ENCODE measurements around the gene TTC39A. TPM values are rescaled to one million over a fixed set of nuclear protein-coding genes. Genes with fewer than 3 reads are reported as not detected.

Gene TTC39A
- total RNA-seq, 2 donors from 2014 or later, result 12.8 to 20.7 TPM

GRCh38 chr1:51302270-51302669, 28.1 kb downstream of the TTC39A start:
- Histone ChIP-seq H3K9me3 (ENCODE audit: control insufficient read depth, low read length) (peaks cover 25% of the 10 kb centered on the region), H3K27ac (ENCODE audit: low read depth, low read length) (no peak overlapping the region), H3K4me3 (ENCODE audit: low read length) (no peak overlapping the region), H3K27me3 (ENCODE audit: control insufficient read depth, insufficient read depth, low read length, poor library complexity, severe bottlenecking) (no peaks in the 10 kb centered on the region), H3K4me1 (ENCODE audit: control insufficient read depth, insufficient read depth, low read length) (peaks cover 9% of the 10 kb centered on the region), H3K9ac (ENCODE audit: extremely low read depth, low read length, poor library complexity, severe bottlenecking) (no peak overlapping the region), H3K36me3 (ENCODE audit: control insufficient read depth, insufficient read depth, low read length) (no peaks in the 10 kb centered on the region)
- WGBS, 2 experiments (ENCODE audit: insufficient coverage in 1 of 2, insufficient read length in 1 of 2), result 91% methylated on average over 10 of the region's 10 CpGs; no CpG with 5 or more reads in 1 of the 2 experiments
- Mint-ChIP-seq H3K9me3 (peaks cover 29% of the 10 kb centered on the region), H3K27me3 (ENCODE audit: insufficient read depth) (peaks cover 10% of the 10 kb centered on the region), H3K4me3 (no peak overlapping the region), H3K36me3 (ENCODE audit: low read depth) (peaks cover 17% of the 10 kb centered on the region), H3K27ac (no peak overlapping the region), H3K4me1 (peaks cover 12% of the 10 kb centered on the region)
- DNase-seq, result no peak
- no peak for TF ChIP-seq CTCF (conservative IDR thresholded peaks at IDR 0.05)

DNA sequence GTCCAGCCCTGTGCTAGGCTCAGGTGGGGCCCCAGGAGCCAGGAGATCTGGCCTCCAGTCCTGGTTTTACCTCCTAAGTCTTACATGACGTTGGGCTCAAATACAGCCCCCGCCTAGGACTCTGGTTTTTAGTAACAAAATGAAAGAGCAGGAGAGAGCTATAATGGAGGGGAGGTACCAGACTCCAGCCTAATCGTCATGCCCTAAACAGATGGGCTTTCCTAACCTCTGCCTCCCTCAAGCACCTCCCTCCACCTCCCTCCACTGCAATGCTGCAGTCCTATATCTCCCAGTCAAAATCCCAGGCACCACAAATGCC, 28.6 kb downstream of the TTC39A start:
- TF ChIP-seq CTCF (conservative IDR thresholded peaks at IDR 0.05), result no peak
- no peak overlapping the region for H3K4me3 ChIP-seq (ENCODE audit: low read length)
- Mint-ChIP-seq H3K27me3 (ENCODE audit: insufficient read depth) (peaks cover 10% of the 10 kb centered on the region), H3K36me3 (ENCODE audit: low read depth) (peaks cover 17% of the 10 kb centered on the region), H3K27ac (no peak overlapping the region), H3K4me1 (peaks cover 12% of the 10 kb centered on the region), H3K9me3 (peaks cover 29% of the 10 kb centered on the region), H3K4me3 (no peak overlapping the region)
- no peak for DNase-seq
- peaks cover 11% of the 10 kb centered on the region for H3K4me1 ChIP-seq (ENCODE audit: control insufficient read depth, insufficient read depth, low read length)
- WGBS, 2 experiments (ENCODE audit: insufficient coverage in 1 of 2, insufficient read length in 1 of 2), result 75 to 97% methylated on average over 3 of the region's 3 CpGs
- no peaks in the 10 kb centered on the region for H3K36me3 ChIP-seq (ENCODE audit: control insufficient read depth, insufficient read depth, low read length)
- H3K9me3 ChIP-seq (ENCODE audit: control insufficient read depth, low read length), result peaks cover 25% of the 10 kb centered on the region
- H3K27ac ChIP-seq (ENCODE audit: low read depth, low read length), result no peak overlapping the region
- H3K9ac ChIP-seq (ENCODE audit: extremely low read depth, low read length, poor library complexity, severe bottlenecking), result no peak overlapping the region
- no peaks in the 10 kb centered on the region for H3K27me3 ChIP-seq (ENCODE audit: control insufficient read depth, insufficient read depth, low read length, poor library complexity, severe bottlenecking)

GRCh38 chr1:51301152-51301843, 29.1 kb downstream of the TTC39A start:
- H3K36me3 Mint-ChIP-seq (ENCODE audit: low read depth), result peaks cover 17% of the 10 kb centered on the region
- peaks cover 16% of the 10 kb centered on the region for H3K4me1 Mint-ChIP-seq
- H3K27ac Mint-ChIP-seq, result no peak overlapping the region
- H3K27me3 ChIP-seq (ENCODE audit: control insufficient read depth, insufficient read depth, low read length, poor library complexity, severe bottlenecking), result no peaks in the 10 kb centered on the region
- no peaks in the 10 kb centered on the region for H3K36me3 ChIP-seq (ENCODE audit: control insufficient read depth, insufficient read depth, low read length)
- no peak overlapping the region for H3K4me3 Mint-ChIP-seq
- 92 to 100% methylated on average over 2 to 10 of the region's 10 CpGs for WGBS, 2 experiments (ENCODE audit: insufficient coverage in 1 of 2, insufficient read length in 1 of 2)
- peaks cover 25% of the 10 kb centered on the region for H3K9me3 ChIP-seq (ENCODE audit: control insufficient read depth, low read length)
- peaks cover 29% of the 10 kb centered on the region for H3K9me3 Mint-ChIP-seq
- H3K9ac ChIP-seq (ENCODE audit: extremely low read depth, low read length, poor library complexity, severe bottlenecking), result no peak overlapping the region
- peaks cover 10% of the 10 kb centered on the region for H3K27me3 Mint-ChIP-seq (ENCODE audit: insufficient read depth)
- H3K27ac ChIP-seq (ENCODE audit: low read depth, low read length), result no peak overlapping the region
- no peak for DNase-seq
- no peak for TF ChIP-seq CTCF (conservative IDR thresholded peaks at IDR 0.05)
- H3K4me1 ChIP-seq (ENCODE audit: control insufficient read depth, insufficient read depth, low read length), result peaks cover 16% of the 10 kb centered on the region
- no peak overlapping the region for H3K4me3 ChIP-seq (ENCODE audit: low read length)
